ENCODE data around the gene GPRIN3. TPM values are rescaled to one million over a fixed set of nuclear protein-coding genes. Genes with fewer than 3 reads are reported as not detected.
A peak's percentile ranks its signal among the peaks of the same experiment; 100 is the strongest.

Gene GPRIN3
- total and polyA plus RNA-seq, 5 donors from 2014 or later = 11.7 to 78.9 (median 12.9) TPM

GRCh38 chr4:89305028-89305427, 2.6 kb downstream of the GPRIN3 start:
- H3K27me3 ChIP-seq (ENCODE audit: control insufficient read depth, insufficient read depth, low read length) = no peaks in the 10 kb centered on the region
- H3K9me3 Mint-ChIP-seq = no peaks in the 10 kb centered on the region
- H3K36me3 Mint-ChIP-seq = peaks cover 3% of the 10 kb centered on the region

GRCh38 chr4:89303814-89304388, 3.7 kb downstream of the GPRIN3 start:
- DNase-seq = no peak
- peak overlapping the region; percentile 85 to 100 (median 97) for H3K4me3 Mint-ChIP-seq
- peaks cover 18 to 77% (median 61%) of the 10 kb centered on the region in 4 donors for H3K4me1 Mint-ChIP-seq
- Histone ChIP-seq H3K27ac (ENCODE audit: insufficient read depth, low read length, poor library complexity, severe bottlenecking) (peak overlapping the region; percentile 94), H3K4me3 (ENCODE audit: low read depth, low read length) (peak overlapping the region; percentile 99), H3K4me1 (ENCODE audit: control insufficient read depth, insufficient read depth, low read length, poor library complexity, severe bottlenecking) (peaks cover 89% of the 10 kb centered on the region), H3K27me3 (ENCODE audit: control insufficient read depth, insufficient read depth, low read length) (no peaks in the 10 kb centered on the region), H3K36me3 (ENCODE audit: control insufficient read depth, insufficient read depth, low read length) (no peaks in the 10 kb centered on the region), H3K9me3 (ENCODE audit: control insufficient read depth in 2 of 2, low read length in 2 of 2) (no peaks in the 10 kb centered on the region)
- no peak for ATAC-seq (ENCODE audit: low read depth in 2 of 2)
- H3K27me3 Mint-ChIP-seq = no peaks in the 10 kb centered on the region
- H3K27ac Mint-ChIP-seq = peak overlapping the region; percentile 84 to 95 (median 91)
- no peaks in the 10 kb centered on the region for H3K9me3 Mint-ChIP-seq
- H3K36me3 Mint-ChIP-seq = peaks cover 3% of the 10 kb centered on the region

More at GRCh38 chr4:89305028-89305427, 2.6 kb downstream of the GPRIN3 start:
- H3K4me3 Mint-ChIP-seq = peak overlapping the region; percentile 95 to 100 (median 97)
- peak overlapping the region; percentile 99 for H3K4me3 ChIP-seq (ENCODE audit: low read depth, low read length)
- H3K4me1 Mint-ChIP-seq = peaks cover 18 to 80% (median 64%) of the 10 kb centered on the region in 4 donors
- no peaks in the 10 kb centered on the region for H3K36me3 ChIP-seq (ENCODE audit: control insufficient read depth, insufficient read depth, low read length)
- peak overlapping the region; percentile 94 for H3K27ac ChIP-seq (ENCODE audit: insufficient read depth, low read length, poor library complexity, severe bottlenecking)
- ATAC-seq (ENCODE audit: low read depth in 2 of 2) = no peak
- H3K27me3 Mint-ChIP-seq = no peaks in the 10 kb centered on the region
- H3K27ac Mint-ChIP-seq = peak overlapping the region; percentile 84 to 95 (median 91)
- peaks cover 85% of the 10 kb centered on the region for H3K4me1 ChIP-seq (ENCODE audit: control insufficient read depth, insufficient read depth, low read length, poor library complexity, severe bottlenecking)
- H3K9me3 ChIP-seq (ENCODE audit: control insufficient read depth in 2 of 2, low read length in 2 of 2) = no peaks in the 10 kb centered on the region
- no peak for DNase-seq

- DNase-seq (peak; percentile 53 to 92 (median 80)), ATAC-seq (ENCODE audit: low read depth in 2 of 2) (peak; percentile 62 to 66)
- H3K9me3 Mint-ChIP-seq = no peaks in the 10 kb centered on the region
- H3K36me3 Mint-ChIP-seq = peaks cover 3% of the 10 kb centered on the region
- Histone ChIP-seq H3K27me3 (ENCODE audit: control insufficient read depth, insufficient read depth, low read length) (no peaks in the 10 kb centered on the region), H3K4me1 (ENCODE audit: control insufficient read depth, insufficient read depth, low read length, poor library complexity, severe bottlenecking) (peaks cover 90% of the 10 kb centered on the region), H3K9me3 (ENCODE audit: control insufficient read depth in 2 of 2, low read length in 2 of 2) (no peaks in the 10 kb centered on the region), H3K36me3 (ENCODE audit: control insufficient read depth, insufficient read depth, low read length) (no peaks in the 10 kb centered on the region), H3K27ac (ENCODE audit: insufficient read depth, low read length, poor library complexity, severe bottlenecking) (peak overlapping the region; percentile 94), H3K4me3 (ENCODE audit: low read depth, low read length) (peak overlapping the region; percentile 96)
- H3K27ac Mint-ChIP-seq = peak overlapping the region; percentile 44 to 91 (median 86)
- H3K4me3 Mint-ChIP-seq = peak overlapping the region; percentile 82 to 96 (median 88)
- H3K27me3 Mint-ChIP-seq = no peaks in the 10 kb centered on the region
- peaks cover 20 to 75% (median 59%) of the 10 kb centered on the region in 4 donors for H3K4me1 Mint-ChIP-seq
Observed at GRCh38 chr4:89303177-89303576, 4.4 kb downstream of the GPRIN3 start.

- H3K9me3 ChIP-seq (ENCODE audit: control insufficient read depth in 2 of 2, low read length in 2 of 2) = no peaks in the 10 kb centered on the region
- Mint-ChIP-seq H3K4me1 (peaks cover 27 to 86% (median 68%) of the 10 kb centered on the region in 4 donors), H3K4me3 (peak overlapping the region; percentile 24 to 92 (median 78)), H3K9me3 (no peaks in the 10 kb centered on the region), H3K36me3 (peaks cover 3% of the 10 kb centered on the region), H3K27me3 (no peaks in the 10 kb centered on the region), H3K27ac (peak overlapping the region; percentile 44 to 94 (median 89))
- no peak for DNase-seq
- peaks cover 95% of the 10 kb centered on the region for H3K4me1 ChIP-seq (ENCODE audit: control insufficient read depth, insufficient read depth, low read length, poor library complexity, severe bottlenecking)
- H3K27ac ChIP-seq (ENCODE audit: insufficient read depth, low read length, poor library complexity, severe bottlenecking) = peak overlapping the region; percentile 94
- no peaks in the 10 kb centered on the region for H3K36me3 ChIP-seq (ENCODE audit: control insufficient read depth, insufficient read depth, low read length)
- no peak for ATAC-seq (ENCODE audit: low read depth in 2 of 2)
- H3K4me3 ChIP-seq (ENCODE audit: low read depth, low read length) = peak overlapping the region; percentile 96
- no peaks in the 10 kb centered on the region for H3K27me3 ChIP-seq (ENCODE audit: control insufficient read depth, insufficient read depth, low read length)
Observed at GRCh38 chr4:89301902-89302301, 5.7 kb downstream of the GPRIN3 start.

- Histone ChIP-seq H3K27me3 (ENCODE audit: control insufficient read depth, insufficient read depth, low read length) (no peaks in the 10 kb centered on the region), H3K9me3 (ENCODE audit: control insufficient read depth in 2 of 2, low read length in 2 of 2) (no peaks in the 10 kb centered on the region), H3K4me1 (ENCODE audit: control insufficient read depth, insufficient read depth, low read length, poor library complexity, severe bottlenecking) (peaks cover 97% of the 10 kb centered on the region), H3K27ac (ENCODE audit: insufficient read depth, low read length, poor library complexity, severe bottlenecking) (peak overlapping the region; percentile 94), H3K4me3 (ENCODE audit: low read depth, low read length) (peak overlapping the region; percentile 96), H3K36me3 (ENCODE audit: control insufficient read depth, insufficient read depth, low read length) (no peaks in the 10 kb centered on the region)
- no peak for ATAC-seq (ENCODE audit: low read depth in 2 of 2)
- no peaks in the 10 kb centered on the region for H3K9me3 Mint-ChIP-seq
- no peak for DNase-seq
- no peaks in the 10 kb centered on the region for H3K27me3 Mint-ChIP-seq
- H3K4me3 Mint-ChIP-seq = peak overlapping the region; percentile 66 to 92 (median 78)
- H3K27ac Mint-ChIP-seq = peak overlapping the region; percentile 44 to 94 (median 89)
- peaks cover 27 to 90% (median 72%) of the 10 kb centered on the region in 4 donors for H3K4me1 Mint-ChIP-seq
- peaks cover 3% of the 10 kb centered on the region for H3K36me3 Mint-ChIP-seq
Observed at GRCh38 chr4:89301003-89301402, 6.6 kb downstream of the GPRIN3 start.

GRCh38 chr4:89300499-89300898, 7.1 kb downstream of the GPRIN3 start:
- Mint-ChIP-seq H3K36me3 (peaks cover 3% of the 10 kb centered on the region), H3K27ac (peak overlapping the region; percentile 93 to 94 (median 94)), H3K9me3 (no peaks in the 10 kb centered on the region), H3K4me3 (peak overlapping the region; percentile 86 to 100 (median 90)), H3K4me1 (peaks cover 27 to 89% (median 70%) of the 10 kb centered on the region in 4 donors), H3K27me3 (no peaks in the 10 kb centered on the region)
- H3K4me1 ChIP-seq (ENCODE audit: control insufficient read depth, insufficient read depth, low read length, poor library complexity, severe bottlenecking) = peaks cover 97% of the 10 kb centered on the region
- H3K27ac ChIP-seq (ENCODE audit: insufficient read depth, low read length, poor library complexity, severe bottlenecking) = peak overlapping the region; percentile 94
- H3K36me3 ChIP-seq (ENCODE audit: control insufficient read depth, insufficient read depth, low read length) = no peaks in the 10 kb centered on the region
- no peaks in the 10 kb centered on the region for H3K27me3 ChIP-seq (ENCODE audit: control insufficient read depth, insufficient read depth, low read length)
- no peaks in the 10 kb centered on the region for H3K9me3 ChIP-seq (ENCODE audit: control insufficient read depth in 2 of 2, low read length in 2 of 2)
- DNase-seq = no peak
- ATAC-seq (ENCODE audit: low read depth in 2 of 2) = no peak
- peak overlapping the region; percentile 96 for H3K4me3 ChIP-seq (ENCODE audit: low read depth, low read length)

GRCh38 chr4:89300060-89300459, 7.5 kb downstream of the GPRIN3 start:
- Mint-ChIP-seq H3K36me3 (peaks cover 3% of the 10 kb centered on the region), H3K27ac (peak overlapping the region; percentile 93 to 94 (median 94)), H3K27me3 (no peaks in the 10 kb centered on the region), H3K4me1 (peaks cover 30 to 89% (median 70%) of the 10 kb centered on the region in 4 donors), H3K4me3 (peak overlapping the region; percentile 86 to 100 (median 90)), H3K9me3 (no peaks in the 10 kb centered on the region)
- no peak for DNase-seq
- Histone ChIP-seq H3K4me3 (ENCODE audit: low read depth, low read length) (peak overlapping the region; percentile 96), H3K27ac (ENCODE audit: insufficient read depth, low read length, poor library complexity, severe bottlenecking) (peak overlapping the region; percentile 94), H3K27me3 (ENCODE audit: control insufficient read depth, insufficient read depth, low read length) (no peaks in the 10 kb centered on the region), H3K4me1 (ENCODE audit: control insufficient read depth, insufficient read depth, low read length, poor library complexity, severe bottlenecking) (peaks cover 97% of the 10 kb centered on the region), H3K9me3 (ENCODE audit: control insufficient read depth in 2 of 2, low read length in 2 of 2) (no peaks in the 10 kb centered on the region), H3K36me3 (ENCODE audit: control insufficient read depth, insufficient read depth, low read length) (no peaks in the 10 kb centered on the region)
- ATAC-seq (ENCODE audit: low read depth in 2 of 2) = no peak
